NCI-H69 (cell line): Measurements from ENCODE around the gene DIP2C.

Experiments used
- DNase-seq: peaks from one replicate; lab custom pipeline; 2025; lab: John Stamatoyannopoulos, UW

DIP2C gene

DNA sequence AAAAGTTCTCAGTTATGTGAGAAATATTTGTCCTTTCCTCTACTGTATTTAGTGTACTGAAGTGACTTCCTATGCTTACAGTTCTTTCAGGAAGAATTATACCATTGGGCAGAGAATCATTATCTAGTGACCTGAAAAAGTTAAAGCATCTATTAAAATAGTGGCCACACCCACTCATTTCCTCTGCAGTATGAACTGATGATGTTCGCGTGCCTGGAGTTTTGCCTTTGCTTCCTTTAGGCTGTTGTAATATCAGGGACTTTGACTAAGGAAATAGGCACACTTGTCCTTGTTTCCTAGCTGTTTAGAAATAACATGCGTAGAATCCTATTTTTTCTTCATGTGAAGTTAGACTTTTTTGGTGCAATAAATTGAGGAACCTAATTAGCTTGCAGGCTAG is 453.6 kb downstream of the DIP2C start:
- DNase-seq, result peak; percentile 8

- no peak for DNase-seq
Measured at GRCh38 chr10:234708-235406, 454.6 kb downstream of the DIP2C start.

- no peak for DNase-seq
Measured at GRCh38 chr10:232878-233277, 456.6 kb downstream of the DIP2C start.

- no peak for DNase-seq
Measured at GRCh38 chr10:232061-232460, 457.4 kb downstream of the DIP2C start.

- peak; percentile 48 for DNase-seq
Measured at GRCh38 chr10:230758-231157, 458.7 kb downstream of the DIP2C start.

DNA sequence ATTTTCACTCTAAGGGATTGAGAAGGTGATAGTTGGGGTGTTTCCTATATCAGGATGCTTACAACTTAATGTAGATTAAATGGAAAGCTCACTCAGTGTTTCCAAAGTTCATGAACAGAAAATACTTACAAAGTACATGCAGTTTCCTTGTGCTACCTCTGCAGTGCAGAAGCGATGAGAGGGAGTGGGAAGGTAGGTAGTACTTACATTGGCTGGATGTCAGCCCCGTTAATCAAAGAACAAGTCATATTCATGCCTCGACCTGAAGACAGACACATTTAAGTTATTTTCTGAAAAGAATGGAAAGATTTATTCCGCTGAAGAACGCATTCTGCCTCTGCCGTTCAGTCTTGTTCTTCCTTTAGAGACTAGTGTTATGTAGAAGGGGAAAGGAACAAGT is 461.1 kb downstream of the DIP2C start:
- no peak for DNase-seq

DNA sequence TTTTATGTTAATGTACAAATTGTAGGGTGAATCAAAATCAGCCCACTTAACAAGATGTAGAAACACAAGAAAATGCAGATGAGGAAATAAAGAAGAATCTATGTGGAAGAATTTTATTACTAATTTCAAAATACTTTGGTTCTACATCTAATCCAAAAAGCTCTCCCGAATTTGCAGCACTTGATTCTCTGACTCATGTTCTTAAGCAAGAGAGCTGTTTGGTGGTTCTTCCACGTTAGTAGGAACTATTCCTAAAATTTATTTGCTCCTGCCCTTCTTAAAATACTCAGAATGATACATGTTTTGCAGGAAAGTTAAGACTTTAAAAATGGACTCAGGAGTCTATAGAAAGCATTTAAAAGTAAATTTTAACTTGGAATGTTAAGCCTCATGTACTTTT is 462.5 kb downstream of the DIP2C start:
- DNase-seq, result no peak

DNA sequence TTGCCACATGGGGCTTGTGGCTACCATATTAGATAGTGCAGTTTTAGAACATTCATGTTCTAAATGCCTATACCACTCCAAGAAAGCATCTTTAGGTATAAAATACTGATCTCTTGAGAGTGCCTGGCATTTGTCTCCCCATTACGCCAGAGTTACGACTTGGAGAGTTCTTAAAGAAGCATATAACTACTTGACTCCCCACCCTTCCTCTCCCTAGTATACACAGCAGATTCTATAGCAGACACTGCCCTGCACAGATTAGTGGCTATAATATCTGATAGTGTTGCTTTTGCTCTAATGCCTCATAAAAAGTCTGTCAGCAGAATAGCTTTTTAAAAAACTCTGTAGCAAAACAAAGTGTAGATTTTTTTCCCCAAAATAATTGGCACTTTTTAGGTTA is 463.4 kb downstream of the DIP2C start:
- DNase-seq, result no peak

- DNase-seq, result peak; percentile 64
Measured at GRCh38 chr10:224571-224970, 464.9 kb downstream of the DIP2C start.
